BLaER1 (cell line): ENCODE data around the gene PHF12.
"Not testable (repeated sequence)": the region's sequence is repeated elsewhere in the genome, so short reads cannot be mapped to it uniquely, and the experiment has no call there.

Source experiments
- H3K27ac ChIP-seq: shearing (Covaris generic); formaldehyde crosslinking; 2 replicates; pipeline ENCODE4 v1.8.1; 2022
- H3K27me3 ChIP-seq: shearing (Covaris generic); formaldehyde crosslinking; 2 replicates; pipeline ENCODE4 v1.8.1; 2022
- H3K36me3 ChIP-seq: shearing (Covaris generic); formaldehyde crosslinking; 2 replicates; pipeline ENCODE4 v1.8.1; 2022
- H3K4me1 ChIP-seq: shearing (Covaris generic); formaldehyde crosslinking; 2 replicates; pipeline ENCODE4 v1.8.1; 2022
- H3K4me2 ChIP-seq: shearing (Covaris generic); formaldehyde crosslinking; 2 replicates; pipeline ENCODE4 v1.8.1; 2022
- H3K4me3 ChIP-seq: shearing (Covaris generic); formaldehyde crosslinking; 2 replicates; pipeline ENCODE4 v1.8.1; 2022
- H3K9ac ChIP-seq: shearing (Covaris generic); formaldehyde crosslinking; 2 replicates; pipeline ENCODE4 v1.8.1; 2022
- H3K9me3 ChIP-seq: shearing (Covaris generic); formaldehyde crosslinking; 2 replicates; pipeline ENCODE4 v1.8.1; 2022
- H4K20me1 ChIP-seq: shearing (Covaris generic); formaldehyde crosslinking; 2 replicates; pipeline ENCODE4 v1.8.1; 2022
- Cebpa-rat ChIP-seq: shearing (Covaris generic); IDR thresholded peaks from 2 replicates; pipeline ENCODE4 v1.8.1; 2022

PHF12 gene

DNA sequence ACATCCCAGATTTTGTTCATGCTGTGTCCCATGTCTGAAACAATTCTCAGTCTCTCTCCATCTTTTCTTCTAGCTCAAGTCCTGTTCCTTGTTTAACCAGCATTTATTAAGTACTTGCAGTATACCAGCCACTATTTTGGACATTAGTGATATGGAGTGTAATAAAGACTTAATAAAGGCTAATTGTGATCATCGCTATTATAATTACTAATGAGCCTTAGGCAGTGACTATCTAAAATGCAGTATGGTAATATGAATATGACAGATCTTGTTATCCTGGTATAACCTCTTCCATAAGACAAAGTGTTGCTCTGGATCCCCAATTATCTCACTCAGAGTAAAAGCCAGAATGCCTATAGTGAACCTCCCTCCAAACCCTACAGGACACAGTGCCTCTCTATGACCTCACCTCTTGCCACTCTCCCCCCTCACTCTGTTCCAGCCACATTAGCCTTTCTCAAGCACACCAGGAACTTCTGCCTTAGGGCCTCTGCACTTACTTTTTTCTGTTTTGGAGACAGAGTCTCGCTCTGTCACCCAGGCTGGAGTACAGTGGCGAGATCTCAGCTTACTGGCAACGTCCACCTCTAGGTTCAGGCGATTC, 52.0 kb downstream of the PHF12 start:
- TF ChIP-seq Cebpa-rat, result no peak
- Histone ChIP-seq H3K27ac (no peak overlapping the region), H3K9ac (no peak overlapping the region), H3K4me3 (no peak overlapping the region), H3K4me2 (no peak overlapping the region), H4K20me1 (peaks cover 11% of the 10 kb centered on the region), H3K9me3 (no peaks in the 10 kb centered on the region), H3K27me3 (no peaks in the 10 kb centered on the region), H3K36me3 (peaks cover 17% of the 10 kb centered on the region; the same call in 1 of the 2 replicates), H3K4me1 (peaks cover 69% of the 10 kb centered on the region)

DNA sequence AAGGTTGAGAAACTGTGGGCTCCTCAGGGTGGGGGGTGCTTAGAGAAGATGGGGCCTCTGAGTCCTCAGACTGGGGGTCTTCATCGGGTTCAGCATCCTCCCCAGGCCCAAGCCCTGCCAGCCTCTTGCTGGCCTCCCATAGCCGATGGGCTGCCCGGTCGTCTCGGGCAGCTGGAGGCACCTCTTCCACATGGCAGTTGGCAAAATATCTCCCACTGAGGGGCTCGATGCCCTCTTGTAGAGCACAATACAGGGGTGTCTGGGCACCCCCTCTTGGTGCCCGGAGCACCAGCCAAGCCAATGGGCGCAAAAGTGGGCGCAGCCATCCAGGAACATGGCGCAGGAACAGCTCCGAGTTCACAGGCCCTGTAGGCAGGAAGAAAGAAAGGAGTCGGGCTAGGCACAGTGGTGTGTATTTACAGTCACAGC, 52.8 kb downstream of the PHF12 start:
- H3K4me1 ChIP-seq, result peaks cover 71% of the 10 kb centered on the region
- H3K27ac ChIP-seq, result peak overlapping the region; percentile 85; the same call in 1 of the 2 replicates
- no peaks in the 10 kb centered on the region for H3K9me3 ChIP-seq
- H3K9ac ChIP-seq, result peak overlapping the region; percentile 86; the same call in 1 of the 2 replicates
- peak overlapping the region; percentile 79; the same call in 1 of the 2 replicates for H3K4me3 ChIP-seq
- peaks cover 11% of the 10 kb centered on the region; the same call in 1 of the 2 replicates for H4K20me1 ChIP-seq
- peak overlapping the region; percentile 91 for H3K4me2 ChIP-seq
- TF ChIP-seq Cebpa-rat, result no peak
- H3K36me3 ChIP-seq, result 0 out of 2 replicates have a peak, but pooled peaks cover 16% of the 10 kb centered on the region
- no peaks in the 10 kb centered on the region for H3K27me3 ChIP-seq

DNA sequence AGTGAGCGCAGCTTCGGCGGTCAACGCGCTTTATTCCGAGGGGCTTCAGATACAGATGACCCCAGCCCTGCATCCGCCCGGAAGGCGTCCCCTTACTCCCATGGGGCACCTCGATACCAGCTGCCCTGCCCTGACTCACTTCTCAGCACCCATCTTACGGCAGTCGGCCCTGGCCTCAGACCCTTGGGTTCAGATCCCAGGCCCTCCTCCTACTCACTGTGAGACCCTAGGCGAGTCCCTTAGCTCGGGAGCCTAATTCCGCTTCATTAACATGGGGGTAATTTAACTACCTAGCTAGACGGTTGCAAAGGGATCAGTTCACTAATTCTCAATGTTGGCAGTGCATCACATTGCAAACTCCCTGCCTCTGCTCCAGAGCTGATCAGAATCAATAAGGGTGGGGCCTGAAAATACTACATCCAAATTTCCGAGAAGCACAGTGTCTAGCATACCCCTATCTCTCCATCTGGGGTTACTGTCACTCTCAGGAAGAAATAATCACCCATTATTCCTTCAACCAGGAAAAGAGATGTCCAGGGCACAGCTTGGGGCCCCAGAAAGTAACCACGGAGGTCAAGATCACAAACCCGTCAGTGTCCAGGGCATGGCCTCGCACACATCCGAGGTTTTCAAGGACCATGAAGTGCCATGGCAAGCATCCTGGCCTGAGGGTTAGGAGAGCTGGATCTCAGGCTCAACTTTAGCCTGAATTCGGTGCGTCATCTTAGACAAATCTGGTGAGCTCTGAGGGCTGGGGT, 53.4 kb downstream of the PHF12 start:
- H3K9me3 ChIP-seq, result no peaks in the 10 kb centered on the region
- no peak for TF ChIP-seq Cebpa-rat
- peak overlapping the region; percentile 85 for H3K27ac ChIP-seq
- peak overlapping the region; percentile 91 for H3K4me2 ChIP-seq
- H3K4me1 ChIP-seq, result peaks cover 71% of the 10 kb centered on the region
- H3K36me3 ChIP-seq, result 0 out of 2 replicates have a peak, but pooled peaks cover 16% of the 10 kb centered on the region
- peaks cover 11% of the 10 kb centered on the region; the same call in 1 of the 2 replicates for H4K20me1 ChIP-seq
- H3K9ac ChIP-seq, result peak overlapping the region; percentile 86
- H3K4me3 ChIP-seq, result peak overlapping the region; percentile 79
- no peaks in the 10 kb centered on the region for H3K27me3 ChIP-seq

DNA sequence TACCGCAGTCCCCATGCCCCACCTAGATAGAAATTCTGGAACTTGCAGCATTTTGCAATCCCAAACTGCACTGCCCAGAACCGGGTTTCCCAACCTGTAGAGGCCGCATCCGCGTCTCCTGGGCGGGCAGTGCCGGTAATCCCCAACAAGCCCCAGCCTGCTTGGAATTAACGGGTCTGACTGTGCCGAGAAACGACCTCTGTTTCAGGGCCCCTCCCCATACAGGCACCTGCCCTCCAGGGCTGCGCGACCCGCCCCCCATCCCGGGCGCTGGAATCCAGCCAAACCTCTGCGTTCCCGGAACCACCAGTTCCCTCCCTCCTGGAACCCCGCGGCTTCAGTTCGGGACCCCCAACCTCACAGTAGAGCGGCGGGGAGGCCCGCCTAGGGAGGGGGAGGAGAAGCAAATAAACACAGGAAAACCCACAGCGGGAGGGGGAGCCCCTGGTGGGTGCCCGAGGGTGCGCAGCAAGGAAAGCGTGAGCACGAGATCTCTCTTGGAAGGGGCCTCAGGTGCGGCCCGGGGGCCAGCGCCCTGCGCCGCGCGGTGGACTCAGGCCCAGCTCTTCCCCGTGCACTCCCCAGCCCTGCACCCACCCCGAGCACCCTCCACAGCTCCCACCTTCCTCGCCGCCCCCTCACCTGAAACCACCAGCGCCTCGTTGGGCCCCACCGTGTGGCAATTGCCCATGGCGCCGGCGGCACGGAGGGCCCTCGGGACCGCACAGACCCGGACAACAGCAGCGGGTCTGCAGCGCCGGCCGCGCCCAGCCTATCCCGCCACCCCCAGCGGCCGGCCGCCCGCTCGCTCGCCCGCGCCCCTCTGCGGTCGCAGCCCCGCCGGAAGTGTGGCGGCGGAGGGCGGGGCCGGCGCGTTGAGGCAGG, 54.2 kb downstream of the PHF12 start, which contains the start of gene FLOT2:
FLOT2 (minus strand) TSS at position 850 of the 885 bp plus-strand sequence; CDS start at position 691, 159 bp downstream.
- H3K27ac ChIP-seq, result peak within 1 kb of the TSS; percentile 85
- peak within 1 kb of the TSS; percentile 91 for H3K4me2 ChIP-seq
- H3K36me3 ChIP-seq, result 0 out of 2 replicates have a peak, but pooled peaks cover 16% of the 10 kb centered on the region
- TF ChIP-seq Cebpa-rat, result no peak
- peak within 1 kb of the TSS; percentile 79 for H3K4me3 ChIP-seq
- H3K27me3 ChIP-seq, result no peaks in the 10 kb centered on the region
- H3K9me3 ChIP-seq, result no peaks in the 10 kb centered on the region
- H3K9ac ChIP-seq, result peak within 1 kb of the TSS; percentile 86
- H3K4me1 ChIP-seq, result peaks cover 79% of the 10 kb centered on the region
- peaks cover 11% of the 10 kb centered on the region; the same call in 1 of the 2 replicates for H4K20me1 ChIP-seq

DNA sequence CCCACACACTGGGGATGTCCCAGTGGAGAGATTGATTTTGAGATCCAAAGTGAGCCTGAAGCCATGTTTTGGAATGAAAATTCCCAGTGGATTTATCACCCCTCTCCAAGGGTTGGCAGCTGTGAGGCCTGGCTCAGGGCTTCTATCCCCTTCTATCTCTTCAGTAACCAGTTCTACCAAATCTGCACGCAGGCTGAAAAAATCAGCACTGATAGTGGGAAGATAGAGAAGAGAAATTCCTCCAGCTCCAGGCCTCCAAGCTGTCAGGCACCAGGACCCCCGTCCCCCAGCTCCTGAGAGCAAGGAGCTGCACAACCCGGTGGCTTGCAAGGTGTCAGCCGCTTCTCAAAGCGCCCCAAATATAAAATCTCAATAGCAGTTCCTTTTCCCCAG, 54.8 kb downstream of the PHF12 start:
- Histone ChIP-seq H3K27me3 (no peaks in the 10 kb centered on the region), H3K4me2 (peak overlapping the region; percentile 91), H4K20me1 (peaks cover 11% of the 10 kb centered on the region; the same call in 1 of the 2 replicates), H3K9me3 (no peaks in the 10 kb centered on the region), H3K27ac (peak overlapping the region; percentile 85), H3K4me1 (peaks cover 79% of the 10 kb centered on the region), H3K4me3 (peak overlapping the region; percentile 79), H3K9ac (peak overlapping the region; percentile 86), H3K36me3 (0 out of 2 replicates have a peak, but pooled peaks cover 20% of the 10 kb centered on the region)
- no peak for TF ChIP-seq Cebpa-rat

DNA sequence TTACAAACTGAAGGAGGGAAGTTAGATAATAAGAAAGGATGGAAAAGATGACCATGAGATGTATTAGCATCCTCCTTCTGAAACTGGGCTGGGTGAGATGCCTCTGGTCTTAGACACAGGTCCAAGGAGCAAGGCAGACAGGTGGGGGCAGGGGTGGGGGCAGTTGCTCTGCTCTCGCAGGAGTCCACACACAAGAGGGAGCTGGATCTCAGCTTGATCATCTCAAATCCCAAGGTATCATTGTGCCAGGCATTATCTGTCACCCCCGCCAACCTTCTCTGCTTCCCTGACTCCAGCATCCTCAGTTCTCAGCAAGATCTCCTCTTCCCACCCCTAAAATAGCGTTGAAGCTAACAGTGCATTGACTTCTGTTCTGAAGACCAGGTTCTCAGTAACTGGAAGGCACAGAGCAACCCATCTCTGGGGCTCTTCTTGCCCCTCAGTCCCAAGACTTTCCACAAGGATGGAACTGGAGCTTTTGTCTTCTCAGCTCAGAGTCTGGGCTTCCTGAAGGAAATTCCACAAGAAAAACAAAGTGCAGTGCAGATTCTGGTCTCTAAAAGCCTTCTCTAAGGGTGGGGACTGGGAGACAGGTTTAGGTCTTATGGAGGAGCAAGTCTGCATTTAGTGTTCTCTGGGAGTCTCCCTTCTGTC, 55.4 kb downstream of the PHF12 start:
- peak overlapping the region; percentile 91 for H3K4me2 ChIP-seq
- peaks cover 79% of the 10 kb centered on the region for H3K4me1 ChIP-seq
- H3K9me3 ChIP-seq, result peaks cover under 1% of the 10 kb centered on the region; the same call in 1 of the 2 replicates
- H4K20me1 ChIP-seq, result peaks cover 11% of the 10 kb centered on the region; the same call in 1 of the 2 replicates
- TF ChIP-seq Cebpa-rat, result no peak
- H3K9ac ChIP-seq, result peak overlapping the region; percentile 86
- H3K27ac ChIP-seq, result peak overlapping the region; percentile 85
- H3K27me3 ChIP-seq, result no peaks in the 10 kb centered on the region
- peak overlapping the region; percentile 79 for H3K4me3 ChIP-seq
- H3K36me3 ChIP-seq, result 0 out of 2 replicates have a peak, but pooled peaks cover 24% of the 10 kb centered on the region

DNA sequence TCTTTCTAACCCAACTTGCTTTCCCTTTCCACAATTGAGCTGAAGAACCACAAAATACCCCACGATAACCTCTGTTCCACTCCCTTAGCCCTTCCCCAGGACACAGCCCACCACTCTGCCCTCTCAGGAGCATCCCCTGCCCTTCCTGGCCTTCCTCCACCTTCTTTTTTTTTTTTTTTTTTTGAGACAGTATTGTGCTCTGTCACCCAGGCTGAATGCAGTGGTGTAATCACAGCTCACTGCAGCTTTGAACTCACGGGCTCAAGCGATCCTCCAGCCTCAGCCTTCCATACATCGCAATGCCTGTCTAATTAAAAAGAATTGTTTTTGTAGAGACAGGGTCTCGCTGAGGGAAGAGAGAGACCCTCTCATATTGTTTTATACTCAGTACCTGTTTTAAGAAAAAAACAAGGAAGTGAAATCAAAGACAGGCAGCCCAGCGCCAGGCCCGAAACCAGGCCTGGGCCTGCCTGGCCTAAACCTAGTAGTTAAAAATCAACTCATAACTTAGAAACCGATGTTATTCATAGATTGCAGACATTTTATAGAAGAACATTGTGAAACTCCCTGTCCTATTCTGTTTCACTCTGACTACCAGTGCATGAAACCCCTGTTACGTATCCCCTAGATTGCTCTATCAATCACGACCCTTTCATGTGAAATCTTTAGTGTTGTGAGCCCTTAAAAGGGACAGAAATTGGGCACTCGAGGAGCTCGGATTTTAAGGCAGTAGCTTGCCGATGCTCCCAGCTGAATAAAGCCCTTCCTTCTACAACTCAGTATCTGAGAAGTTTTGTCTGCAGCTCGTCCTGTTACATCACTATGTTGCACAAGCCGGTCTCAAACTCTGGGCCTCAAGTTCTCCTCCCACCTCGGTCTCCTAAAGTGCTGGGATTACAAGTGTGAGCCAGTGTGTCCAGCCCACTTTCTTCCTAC, 57.8 kb downstream of the PHF12 start:
- peak overlapping the region; percentile 98 for H3K4me2 ChIP-seq
- peak overlapping the region; percentile 87 for H3K27ac ChIP-seq

DNA sequence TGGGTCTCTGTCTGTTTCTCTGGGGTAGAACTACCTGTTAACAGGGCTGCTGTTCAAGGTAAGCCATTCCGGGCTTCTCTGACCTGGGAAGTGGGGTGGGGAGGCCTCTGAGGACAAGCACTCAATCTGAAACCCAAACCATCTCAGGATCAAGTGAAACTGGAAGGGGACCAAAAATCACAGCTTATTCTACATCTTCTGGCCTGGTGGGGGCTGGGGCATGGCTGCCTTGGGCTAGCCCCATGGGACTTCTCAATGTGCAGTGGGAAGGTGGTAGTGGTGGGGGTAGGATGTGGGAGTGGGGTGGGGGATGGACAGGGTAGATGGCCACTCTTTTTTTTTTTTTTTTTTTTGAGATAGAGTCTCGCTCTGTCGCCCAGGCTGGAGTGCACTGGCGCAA, 59.3 kb downstream of the PHF12 start:
- H4K20me1 ChIP-seq, result peaks cover 37% of the 10 kb centered on the region
- H3K27ac ChIP-seq, result peak overlapping the region; percentile 87; the same call in 1 of the 2 replicates
- peaks cover 98% of the 10 kb centered on the region for H3K4me1 ChIP-seq
- H3K9me3 ChIP-seq, result peaks cover 3% of the 10 kb centered on the region; the same call in 1 of the 2 replicates
- no peaks in the 10 kb centered on the region for H3K27me3 ChIP-seq
- H3K36me3 ChIP-seq, result peaks cover 22% of the 10 kb centered on the region; the same call in 1 of the 2 replicates
- no peak overlapping the region for H3K9ac ChIP-seq
- TF ChIP-seq Cebpa-rat, result no peak
- H3K4me3 ChIP-seq, result no peak overlapping the region
- peak overlapping the region; percentile 98 for H3K4me2 ChIP-seq

More for the DNA sequence above, 57.8 kb downstream of the PHF12 start:
- Histone ChIP-seq H3K4me1 (peaks cover 93% of the 10 kb centered on the region), H3K36me3 (0 out of 2 replicates have a peak, but pooled peaks cover 13% of the 10 kb centered on the region), H3K4me3 (peak overlapping the region; percentile 50; the same call in 1 of the 2 replicates), H4K20me1 (peaks cover 23% of the 10 kb centered on the region), H3K9ac (peak overlapping the region; percentile 78)
- not testable (repeated sequence) for H3K27me3 ChIP-seq, H3K9me3 ChIP-seq
